Activated naive CD8-positive, alpha-beta T cell treated with anti-CD3 and anti-CD28 coated beads, Interleukin-2, amount 50 U/mL, for 24 hours (primary cell): ENCODE results near the gene HSF4.

Experiments used
- ATAC-seq: fragments of 150-1000 bp; cut with Tn5 transposase; one replicate; pipeline ENCODE4 v1.10.0; 2021
- DNase-seq: peaks from one replicate; pipeline ENCODE4 v3.0.0; 2021
- H3K27ac Mint-ChIP-seq: one replicate; pipeline ENCODE4 v1.8.0; 2021; ENCODE audit warnings: mild to moderate bottlenecking, mixed read lengths
- H3K27me3 Mint-ChIP-seq: one replicate; pipeline ENCODE4 v1.8.0; 2021; ENCODE audit warnings: mixed read lengths
- H3K36me3 Mint-ChIP-seq: one replicate; pipeline ENCODE4 v1.8.0; 2021; ENCODE audit warnings: low read depth, mixed read lengths
- H3K4me1 Mint-ChIP-seq: one replicate; pipeline ENCODE4 v1.8.0; 2021; ENCODE audit warnings: mixed read lengths
- H3K4me3 Mint-ChIP-seq: one replicate; pipeline ENCODE4 v1.8.0; 2021; ENCODE audit warnings: mild to moderate bottlenecking, moderate library complexity, mixed read lengths
- H3K9me3 Mint-ChIP-seq: one replicate; pipeline ENCODE4 v1.8.0; 2021; ENCODE audit warnings: mixed read lengths

Gene HSF4

GRCh38 chr16:67146523-67147357 is 17.8 kb upstream of the HSF4 start:
- Mint-ChIP-seq H3K4me1 (peaks cover 9% of the 10 kb centered on the region), H3K27me3 (peaks cover 9% of the 10 kb centered on the region), H3K27ac (no peak overlapping the region), H3K36me3 (peaks cover 39% of the 10 kb centered on the region), H3K9me3 (no peaks in the 10 kb centered on the region), H3K4me3 (no peak overlapping the region)
- ATAC-seq: no peak
- no peak for DNase-seq

GRCh38 chr16:67147437-67148140 is 17.0 kb upstream of the HSF4 start:
- Mint-ChIP-seq H3K36me3 (peaks cover 32% of the 10 kb centered on the region), H3K27me3 (peaks cover 12% of the 10 kb centered on the region), H3K4me3 (no peak overlapping the region), H3K9me3 (no peaks in the 10 kb centered on the region), H3K4me1 (peaks cover 9% of the 10 kb centered on the region), H3K27ac (no peak overlapping the region)
- ATAC-seq: no peak
- DNase-seq: no peak

- H3K4me1 Mint-ChIP-seq: peaks cover 9% of the 10 kb centered on the region
- H3K36me3 Mint-ChIP-seq: peaks cover 28% of the 10 kb centered on the region
- no peak overlapping the region for H3K27ac Mint-ChIP-seq
- DNase-seq (no peak), ATAC-seq (no peak)
- H3K27me3 Mint-ChIP-seq: peaks cover 18% of the 10 kb centered on the region
- H3K9me3 Mint-ChIP-seq: no peaks in the 10 kb centered on the region
- H3K4me3 Mint-ChIP-seq: no peak overlapping the region
These were observed 16.3 kb upstream of the HSF4 start for GRCh38 chr16:67148221-67148620.

- ATAC-seq (no peak), DNase-seq (no peak)
- peaks cover 11% of the 10 kb centered on the region for H3K4me1 Mint-ChIP-seq
- H3K27me3 Mint-ChIP-seq: peaks cover 18% of the 10 kb centered on the region
- no peak overlapping the region for H3K27ac Mint-ChIP-seq
- no peak overlapping the region for H3K4me3 Mint-ChIP-seq
- no peaks in the 10 kb centered on the region for H3K9me3 Mint-ChIP-seq
- peaks cover 24% of the 10 kb centered on the region for H3K36me3 Mint-ChIP-seq
These were observed 15.8 kb upstream of the HSF4 start for GRCh38 chr16:67148656-67149275.

- DNase-seq (no peak), ATAC-seq (no peak)
- H3K4me3 Mint-ChIP-seq: no peak overlapping the region
- no peak overlapping the region for H3K27ac Mint-ChIP-seq
- H3K9me3 Mint-ChIP-seq: no peaks in the 10 kb centered on the region
- H3K27me3 Mint-ChIP-seq: peaks cover 18% of the 10 kb centered on the region
- H3K4me1 Mint-ChIP-seq: peaks cover 15% of the 10 kb centered on the region
- peaks cover 20% of the 10 kb centered on the region for H3K36me3 Mint-ChIP-seq
These were observed 15.1 kb upstream of the HSF4 start for GRCh38 chr16:67149276-67150046.

- Mint-ChIP-seq H3K9me3 (no peaks in the 10 kb centered on the region), H3K27me3 (peaks cover 19% of the 10 kb centered on the region), H3K4me1 (peaks cover 16% of the 10 kb centered on the region), H3K4me3 (peak overlapping the region; percentile 63), H3K36me3 (peaks cover 16% of the 10 kb centered on the region), H3K27ac (no peak overlapping the region)
- DNase-seq (peak; percentile 54), ATAC-seq (peak; percentile 64)
These were observed 14.3 kb upstream of the HSF4 start for GRCh38 chr16:67150047-67150832.

GRCh38 chr16:67150833-67151396 is 13.6 kb upstream of the HSF4 start, which contains the start of gene B3GNT9:
Gene B3GNT9 (minus strand): TSS chr16:67150998. CDS start chr16:67150485, 513 bp downstream.
- DNase-seq (peak; percentile 41), ATAC-seq (peak; percentile 38)
- Mint-ChIP-seq H3K4me1 (peaks cover 19% of the 10 kb centered on the region), H3K4me3 (peak within 1 kb of the TSS; percentile 63), H3K27ac (no peak within 1 kb of the TSS), H3K27me3 (peaks cover 21% of the 10 kb centered on the region), H3K36me3 (peaks cover 16% of the 10 kb centered on the region), H3K9me3 (no peaks in the 10 kb centered on the region)

GRCh38 chr16:67151431-67152097 is 13.0 kb upstream of the HSF4 start:
- H3K4me1 Mint-ChIP-seq: peaks cover 23% of the 10 kb centered on the region

GRCh38 chr16:67154578-67155294 is 9.8 kb upstream of the HSF4 start:
- no peaks in the 10 kb centered on the region for H3K9me3 Mint-ChIP-seq
- ATAC-seq: no peak
- no peak for DNase-seq
- peaks cover 39% of the 10 kb centered on the region for H3K4me1 Mint-ChIP-seq
- H3K36me3 Mint-ChIP-seq: no peaks in the 10 kb centered on the region
- H3K4me3 Mint-ChIP-seq: no peak overlapping the region
- H3K27ac Mint-ChIP-seq: no peak overlapping the region
- H3K27me3 Mint-ChIP-seq: peaks cover 19% of the 10 kb centered on the region

More at GRCh38 chr16:67151431-67152097, 13.0 kb upstream of the HSF4 start:
- H3K27ac Mint-ChIP-seq: no peak overlapping the region
- ATAC-seq: no peak
- H3K27me3 Mint-ChIP-seq: peaks cover 21% of the 10 kb centered on the region
- H3K36me3 Mint-ChIP-seq: peaks cover 16% of the 10 kb centered on the region
- H3K9me3 Mint-ChIP-seq: no peaks in the 10 kb centered on the region
- peak; percentile 7 for DNase-seq
- H3K4me3 Mint-ChIP-seq: no peak overlapping the region

- ATAC-seq (peak; percentile 50), DNase-seq (peak; percentile 85)
- Mint-ChIP-seq H3K4me1 (peaks cover 41% of the 10 kb centered on the region), H3K27me3 (peaks cover 19% of the 10 kb centered on the region), H3K27ac (no peak overlapping the region), H3K9me3 (no peaks in the 10 kb centered on the region), H3K4me3 (peak overlapping the region; percentile 46), H3K36me3 (no peaks in the 10 kb centered on the region)
These were observed 9.0 kb upstream of the HSF4 start for GRCh38 chr16:67155295-67156142.

- peaks cover 43% of the 10 kb centered on the region for H3K4me1 Mint-ChIP-seq
- H3K36me3 Mint-ChIP-seq: no peaks in the 10 kb centered on the region
- H3K9me3 Mint-ChIP-seq: no peaks in the 10 kb centered on the region
- H3K27ac Mint-ChIP-seq: no peak overlapping the region
- peak; percentile 10 for DNase-seq
- no peak for ATAC-seq
- H3K27me3 Mint-ChIP-seq: peaks cover 16% of the 10 kb centered on the region
- no peak overlapping the region for H3K4me3 Mint-ChIP-seq
These were observed 8.3 kb upstream of the HSF4 start for GRCh38 chr16:67156143-67156844.
